NCI-H2171 treated with DMSO at 0.1 percent for 48 hours (cell line): Measurements from ENCODE around the gene DDX24.
A peak's percentile ranks its signal among the peaks of the same experiment; 100 is the strongest.

Experiments used
- DNase-seq: peaks from one replicate; lab custom pipeline; 2025; lab: John Stamatoyannopoulos, UW

The DDX24 gene

DNA sequence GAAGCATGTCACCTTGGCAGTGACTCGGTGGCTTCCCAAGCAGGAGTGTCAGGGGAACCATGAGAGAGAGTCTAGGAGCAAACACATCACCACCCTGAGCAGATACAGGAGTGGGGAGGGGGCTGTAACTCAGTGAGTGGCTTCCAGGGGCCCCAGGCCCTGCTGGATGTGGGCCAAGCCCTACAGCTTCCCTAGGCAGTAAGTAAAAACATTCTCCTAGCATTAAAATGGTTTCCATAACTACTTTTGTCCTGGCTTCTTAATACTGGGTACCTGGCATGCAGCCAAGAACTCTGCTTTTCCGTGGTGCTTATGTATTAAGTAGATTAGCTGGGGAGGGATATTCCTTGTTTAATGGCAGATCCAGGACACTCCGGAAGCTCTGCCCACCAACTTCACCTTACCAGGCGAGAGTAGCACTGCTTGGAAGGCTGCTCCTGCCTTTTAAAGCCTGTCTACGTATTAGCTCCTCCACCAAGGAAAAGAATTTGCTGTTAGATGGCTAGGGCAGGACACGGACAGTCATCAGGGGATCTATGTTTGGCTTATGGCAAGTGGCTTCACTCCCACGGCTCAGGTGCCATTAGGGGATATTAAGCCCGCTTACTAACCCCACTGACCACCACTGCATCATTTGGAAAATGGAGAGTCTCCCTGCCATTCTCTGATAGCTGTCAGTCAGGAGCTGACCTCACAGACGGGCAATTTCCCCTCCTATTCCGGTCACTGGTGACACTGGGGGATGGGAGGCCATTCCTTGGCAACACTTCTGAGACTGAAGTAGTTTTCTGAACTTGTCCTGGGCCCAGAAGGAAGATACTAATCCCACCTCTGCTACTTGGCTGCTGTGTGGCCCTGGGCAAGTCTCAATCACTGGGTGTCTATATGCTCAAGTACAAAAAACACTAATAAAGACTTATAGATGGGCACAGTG is 32.0 kb downstream of the DDX24 start:
- DNase-seq, result no peak

DNA sequence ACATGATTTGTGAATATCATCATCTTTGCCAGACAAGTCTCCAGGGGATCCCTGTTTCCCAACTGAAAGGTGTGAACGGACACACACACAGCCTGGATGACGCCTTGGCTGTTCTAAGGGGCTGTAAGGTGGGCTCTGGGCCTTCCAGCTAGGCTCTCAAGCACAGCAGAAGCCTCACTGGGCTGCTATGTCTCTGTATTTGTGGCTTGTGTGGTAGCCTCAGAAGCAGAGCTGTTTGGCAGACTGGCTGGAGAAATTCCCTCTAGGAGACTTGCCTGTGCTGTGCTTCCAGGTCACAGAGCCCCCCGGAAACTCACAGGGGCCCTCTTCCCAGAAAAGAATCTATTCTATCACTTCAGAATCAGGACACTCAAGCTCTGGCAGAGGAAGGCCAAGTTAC is 33.4 kb downstream of the DDX24 start:
- DNase-seq, result no peak

- DNase-seq, result no peak
These were observed 34.2 kb downstream of the DDX24 start for GRCh38 chr14:94046696-94047250.

DNA sequence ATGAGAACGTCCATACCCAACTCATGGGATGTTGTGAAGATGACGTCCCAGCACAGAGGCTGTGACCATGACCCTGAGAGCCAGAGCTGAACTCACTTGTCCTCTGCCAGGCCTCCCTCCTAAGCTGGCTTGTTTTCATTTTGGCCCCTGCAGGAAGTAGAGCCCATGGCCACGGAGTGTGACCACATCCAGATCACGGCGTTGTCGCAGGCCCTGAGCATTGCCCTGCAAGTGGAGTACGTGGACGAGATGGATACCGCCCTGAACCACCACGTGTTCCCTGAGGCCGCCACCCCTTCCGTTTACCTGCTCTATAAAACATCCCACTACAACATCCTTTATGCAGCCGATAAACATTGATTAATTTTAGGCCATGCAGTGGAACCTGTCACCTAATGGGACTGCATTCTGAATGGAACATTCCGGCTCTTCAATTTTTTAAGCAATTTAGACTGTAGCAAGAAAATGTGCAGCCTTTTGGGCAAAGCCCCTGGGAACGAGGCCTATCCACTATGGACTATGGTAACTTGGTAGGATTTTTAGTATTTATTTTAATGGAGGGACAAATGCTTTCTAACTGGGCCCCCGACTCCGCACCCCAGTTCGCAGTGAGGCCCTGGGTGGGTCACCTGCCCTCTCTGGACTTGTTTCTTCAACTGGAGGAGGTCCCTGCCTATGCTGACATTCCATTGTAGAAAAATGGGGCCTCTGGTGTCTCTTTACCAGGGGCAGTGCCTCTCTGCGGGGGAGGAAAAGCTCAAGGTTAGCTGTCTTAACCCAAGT is 35.2 kb downstream of the DDX24 start:
- DNase-seq, result no peak

- no peak for DNase-seq
These were observed 35.9 kb downstream of the DDX24 start for GRCh38 chr14:94045101-94045500.

DNA sequence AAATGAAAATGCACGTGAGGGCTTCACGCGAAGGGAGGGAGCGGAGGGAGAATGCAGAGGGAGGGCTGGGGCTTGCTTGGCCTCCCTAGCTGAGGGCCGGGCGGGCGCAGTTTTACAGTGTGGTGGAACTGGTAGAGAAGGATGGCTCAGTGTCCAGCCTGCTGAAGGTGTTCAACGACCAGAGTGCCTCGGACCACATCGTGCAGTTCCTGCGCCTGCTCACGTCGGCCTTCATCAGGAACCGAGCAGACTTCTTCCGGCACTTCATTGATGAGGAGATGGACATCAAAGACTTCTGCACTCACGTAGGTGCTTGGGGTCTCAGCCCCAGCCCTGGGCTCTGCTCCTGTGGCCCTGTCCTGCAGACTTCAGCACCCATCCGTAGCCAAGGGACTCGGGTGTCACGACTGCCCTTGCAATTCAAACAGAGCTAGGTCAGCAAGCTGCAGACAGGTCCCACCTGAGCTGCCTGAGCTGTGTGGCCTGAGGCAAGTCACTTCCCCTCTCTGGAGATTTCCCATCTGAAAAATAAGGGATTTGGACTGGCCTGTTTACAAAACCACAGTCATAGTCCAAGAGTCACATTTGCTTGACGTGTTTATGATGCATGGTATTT is 36.4 kb downstream of the DDX24 start:
- no peak for DNase-seq

- no peak for DNase-seq
These were observed 37.1 kb downstream of the DDX24 start for GRCh38 chr14:94043756-94044475.

- no peak for DNase-seq
These were observed 37.8 kb downstream of the DDX24 start for GRCh38 chr14:94043111-94043755.

- DNase-seq, result no peak
These were observed 38.4 kb downstream of the DDX24 start for GRCh38 chr14:94042433-94043091.

GRCh38 chr14:94041551-94042346 is 39.3 kb downstream of the DDX24 start:
- DNase-seq, result no peak

DNA sequence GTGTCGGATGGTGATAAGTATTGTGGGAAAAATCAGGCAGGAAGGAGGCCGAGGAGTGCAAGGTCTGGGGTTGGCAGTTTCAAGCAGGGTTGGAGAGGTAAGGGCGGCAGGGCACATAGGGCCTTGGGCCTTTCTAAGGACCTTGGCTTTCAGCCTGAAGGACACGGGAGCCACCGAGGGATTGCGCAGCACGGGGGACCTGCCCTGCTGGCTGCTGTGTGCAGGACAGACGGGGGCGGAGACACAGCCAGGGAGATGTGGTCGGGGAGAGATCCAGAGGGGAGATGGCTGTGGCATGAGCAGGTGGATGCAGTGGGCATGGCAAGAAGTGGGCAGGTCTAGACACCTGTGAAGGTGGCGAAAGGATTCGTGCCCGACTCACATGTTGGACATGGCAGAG is 40.2 kb downstream of the DDX24 start:
- no peak for DNase-seq

- DNase-seq, result no peak
These were observed 40.8 kb downstream of the DDX24 start for GRCh38 chr14:94040247-94040646.

GRCh38 chr14:94038921-94039629 is 41.9 kb downstream of the DDX24 start:
- no peak for DNase-seq

DNA sequence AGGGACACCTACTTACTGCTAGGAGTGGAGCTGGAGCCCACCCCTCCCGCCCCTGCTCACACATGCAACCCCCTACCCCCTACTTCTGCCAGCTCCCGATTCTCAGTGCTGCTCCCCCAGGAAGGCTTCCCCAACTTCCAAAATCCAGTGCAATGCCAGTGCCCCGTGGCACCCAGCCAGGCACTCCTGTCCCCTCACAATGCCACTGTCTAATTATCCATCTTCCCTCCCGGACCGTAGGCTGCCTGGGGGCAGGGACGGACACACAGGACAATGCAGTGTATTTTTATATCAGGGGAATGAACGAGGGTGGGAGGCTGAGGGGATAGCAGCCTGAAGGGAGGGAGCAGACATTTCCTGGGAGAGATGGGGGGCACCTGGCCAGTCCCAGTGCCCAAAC is 42.5 kb downstream of the DDX24 start:
- DNase-seq, result no peak

DNA sequence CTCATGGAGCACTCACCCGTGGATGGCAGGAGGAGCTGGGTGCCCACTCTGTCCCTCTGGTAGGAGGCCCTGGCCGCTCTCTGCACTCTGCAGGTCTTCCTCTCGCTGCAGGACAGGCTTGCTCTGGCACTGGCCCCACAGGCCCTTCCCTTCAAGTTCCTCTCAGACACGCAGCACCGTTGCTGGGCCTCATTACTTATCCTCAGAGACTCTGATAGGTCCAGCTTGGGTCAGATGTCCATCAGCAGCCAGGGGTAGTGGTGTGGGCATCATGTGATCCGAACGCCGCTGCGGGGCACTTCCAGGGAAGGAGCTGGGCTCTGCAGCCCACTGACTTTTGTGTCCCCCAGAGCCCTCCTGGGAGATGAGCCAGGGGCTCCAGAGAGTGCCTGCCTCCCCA is 43.0 kb downstream of the DDX24 start:
- no peak for DNase-seq

- peak; percentile 9 for DNase-seq
These were observed 44.5 kb downstream of the DDX24 start for GRCh38 chr14:94036313-94037167.

GRCh38 chr14:94034886-94035285 is 46.1 kb downstream of the DDX24 start:
- no peak for DNase-seq

DNA sequence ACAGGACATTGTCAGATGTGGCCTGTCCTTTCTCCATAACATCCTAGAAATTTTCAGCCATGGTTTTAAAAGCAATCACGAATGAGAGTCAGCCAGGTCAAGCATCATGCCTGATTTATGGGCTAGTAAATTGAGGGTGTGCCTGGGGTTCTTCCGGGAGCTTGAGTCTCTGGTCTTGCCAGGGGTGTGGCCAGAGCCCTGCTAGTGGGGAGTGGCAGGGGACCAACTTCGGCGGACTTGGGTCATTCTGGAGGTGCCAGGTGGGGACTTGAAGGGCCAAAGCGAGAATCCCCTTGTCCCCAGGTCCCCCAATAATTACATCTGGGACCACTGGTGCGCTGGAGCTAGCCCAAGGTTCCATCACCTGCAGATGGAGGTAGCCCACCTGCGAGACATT is 49.1 kb downstream of the DDX24 start:
- no peak for DNase-seq
